GM19324 (cell line): ENCODE measurements around the gene TBCC.
"Not testable (repeated sequence)": the region's sequence is repeated elsewhere in the genome, so short reads cannot be mapped to it uniquely, and the experiment has no call there.

ENCODE experiments used
- ATAC-seq: cut with Tn5 transposase; IDR thresholded peaks from one replicate; pipeline ENCODE4 v1.9.1; 2021; ENCODE audit warnings: mild to moderate bottlenecking, moderate library complexity; ENCODE audit not compliant: unreplicated experiment, low FRiP score

Gene TBCC

GRCh38 chr6:42745640-42746462 is at the start of gene TBCC:
TSS of gene TBCC (minus strand) at chr6:42746103. CDS start at chr6:42746073, 30 bp downstream.
- peak; percentile 76 for ATAC-seq

GRCh38 chr6:42795651-42796050 is 49.7 kb upstream of the TBCC start:
- no peak for ATAC-seq

GRCh38 chr6:42791706-42792320 is 45.9 kb upstream of the TBCC start:
- ATAC-seq = no peak

- no peak for ATAC-seq
These were observed 44.8 kb upstream of the TBCC start for GRCh38 chr6:42790549-42791181.

GRCh38 chr6:42788671-42789070 is 42.8 kb upstream of the TBCC start:
- ATAC-seq = no peak

- ATAC-seq = no peak
These were observed 41.2 kb upstream of the TBCC start for GRCh38 chr6:42787063-42787472.

- ATAC-seq = no peak
These were observed 40.7 kb upstream of the TBCC start for GRCh38 chr6:42786525-42786985.

- no peak for ATAC-seq
These were observed 39.0 kb upstream of the TBCC start for GRCh38 chr6:42784717-42785498.

- no peak for ATAC-seq
These were observed 38.2 kb upstream of the TBCC start for GRCh38 chr6:42783876-42784642.

- peak; percentile 48 for ATAC-seq
These were observed 37.4 kb upstream of the TBCC start for GRCh38 chr6:42783177-42783875.

GRCh38 chr6:42782689-42783176 is 36.8 kb upstream of the TBCC start:
- peak; percentile 27 for ATAC-seq

- peak; percentile 3 for ATAC-seq
These were observed 36.1 kb upstream of the TBCC start, which contains the start of gene BICRAL for GRCh38 chr6:42781796-42782688. TSS of gene BICRAL (plus strand) at chr6:42782052. CDS start at chr6:42822023, 39,971 bp downstream.

- no peak for ATAC-seq
These were observed 35.6 kb upstream of the TBCC start for GRCh38 chr6:42781546-42781795.

- ATAC-seq = no peak
These were observed 33.6 kb upstream of the TBCC start for GRCh38 chr6:42779521-42779920.

GRCh38 chr6:42778122-42778521 is 32.2 kb upstream of the TBCC start:
- no peak for ATAC-seq

GRCh38 chr6:42777126-42777822 is 31.4 kb upstream of the TBCC start:
- no peak for ATAC-seq

GRCh38 chr6:42774821-42775487 is 29.1 kb upstream of the TBCC start:
- not testable (repeated sequence) for ATAC-seq
